ENCODE data around the gene SLC10A1.

GRCh38 chr14:69845787-69846186 lies 48.7 kb upstream of the SLC10A1 start:
- no peak for TF ChIP-seq POLR2A (IDR thresholded peaks at IDR 0.05)
- no peak for TF ChIP-seq CTCF (IDR thresholded peaks at IDR 0.05)
